PC-3 (cell line): ENCODE data around the gene SRGAP1. TPM values are rescaled to one million over a fixed set of nuclear protein-coding genes. Genes with fewer than 3 reads are reported as not detected.

Experiments
- ATAC-seq: fragments of 200-7000 bp; cut with Tn5 transposase; 2 replicates; pipeline ENCODE4 v1.9.1; 2020; ENCODE audit warnings: mild to moderate bottlenecking, moderate library complexity
- BruUV-seq: library from RNA; stranded (reverse); fragments of 400-500 nt; replicated peaks from 2 replicates; lab custom pipeline; 2021; lab: Mats Ljungman, UMichigan
- CTCF ChIA-PET: fragments of 300-600 bp; sonication (Branson Sonifier 250); formaldehyde crosslinking; loops from one replicate; lab custom pipeline; 2022; ENCODE audit warnings: antibody characterized with exemption; lab: Charles Lee
- POLR2A ChIA-PET: fragments of 300-600 bp; sonication (Branson Sonifier 250); formaldehyde crosslinking; loops from one replicate; lab custom pipeline; 2022; ENCODE audit warnings: antibody characterized with exemption; ENCODE audit not compliant: unreplicated experiment; lab: Charles Lee
- DNase-seq: peaks from one replicate; pipeline ENCODE4 v3.0.0-alpha.2; 2015
- H2AFZ ChIP-seq: fragments of 300-600 bp; sonication (generic); 2 replicates; pipeline ENCODE4 v1.6.0; 2016; ENCODE audit warnings: antibody characterized with exemption, low read length
- H3F3A ChIP-seq: fragments of 300-600 bp; sonication (generic); one replicate; pipeline ENCODE4 v1.6.0; 2017; ENCODE audit warnings: antibody characterized with exemption, low read length, control low read depth, mild to moderate bottlenecking; ENCODE audit not compliant: unreplicated experiment
- H3K27ac ChIP-seq: fragments of 300-600 bp; sonication (generic); 2 replicates; pipeline ENCODE4 v1.5.1; 2016; ENCODE audit warnings: mild to moderate bottlenecking, low read length
- H3K27me3 ChIP-seq: fragments of 300-600 bp; sonication (generic); 2 replicates; pipeline ENCODE4 v1.6.1; 2016; ENCODE audit warnings: low read length, mixed read lengths
- H3K36me3 ChIP-seq: fragments of 300-600 bp; sonication (generic); 2 replicates; pipeline ENCODE4 v1.6.1; 2016; ENCODE audit warnings: low read depth, mixed run types, low read length, mixed read lengths
- H3K4me1 ChIP-seq: fragments of 300-600 bp; sonication (generic); 2 replicates; pipeline ENCODE4 v1.5.1; 2016; ENCODE audit warnings: low read length; ENCODE audit not compliant: insufficient read depth
- H3K4me2 ChIP-seq: fragments of 300-600 bp; sonication (generic); 2 replicates; pipeline ENCODE4 v1.6.0; 2016; ENCODE audit warnings: low read length
- H3K4me3 ChIP-seq: fragments of 300-600 bp; sonication (generic); 2 replicates; pipeline ENCODE4 v1.5.1; 2016; ENCODE audit warnings: mild to moderate bottlenecking, low read length, mixed read lengths
- H3K79me2 ChIP-seq: fragments of 300-600 bp; sonication (generic); 2 replicates; pipeline ENCODE4 v1.6.1; 2017; ENCODE audit warnings: low read length, mixed read lengths
- H3K9ac ChIP-seq: fragments of 300-600 bp; sonication (generic); 2 replicates; pipeline ENCODE4 v1.6.0; 2016; ENCODE audit warnings: mild to moderate bottlenecking, low read length
- H3K9me2 ChIP-seq: fragments of 300-600 bp; sonication (generic); replicated peaks from 2 replicates; pipeline ENCODE4 v1.6.1; 2016; ENCODE audit warnings: mixed run types, low read length, mixed read lengths
- H3K9me3 ChIP-seq: fragments of 300-600 bp; sonication (generic); 2 replicates; pipeline ENCODE4 v1.6.1; 2016; ENCODE audit warnings: low read length, mixed read lengths
- H4K20me1 ChIP-seq: fragments of 300-600 bp; sonication (generic); 2 replicates; pipeline ENCODE4 v1.6.1; 2016; ENCODE audit warnings: low read length, mixed read lengths
- EZH2 ChIP-seq: fragments of 300-600 bp; sonication (generic); IDR thresholded peaks from one replicate; pipeline ENCODE4 v1.6.1; 2017; ENCODE audit warnings: antibody characterized with exemption, mild to moderate bottlenecking, low read length; ENCODE audit not compliant: unreplicated experiment
- EZH2phosphoT487 ChIP-seq: fragments of 300-600 bp; sonication (generic); IDR thresholded peaks from 2 replicates; pipeline ENCODE4 v1.6.1; 2018; ENCODE audit warnings: mild to moderate bottlenecking, antibody characterized with exemption, low read length, borderline replicate concordance
- intact Hi-C: fragments of 100-400 bp; cut with micrococcal nuclease; formaldehyde crosslinking; loops from 2 replicates; pipeline ENCODE4 v1.9.0; 2023
- total RNA-seq: library from RNA; depleted of rRNA; stranded (reverse); fragments of >200 nt; gene quantifications from 2 replicates; pipeline ENCODE4 v1.2.3, GENCODE V29; 2014
- TF ChIP-seq, protein P1 (sequence below): fragments of 300-600 bp; sonication (generic); conservative IDR thresholded peaks from 2 replicates; pipeline ENCODE4 v1.5.1; 2017; ENCODE audit warnings: antibody characterized with exemption, low read depth, mild to moderate bottlenecking, low read length

Gene SRGAP1
- total RNA-seq, 1 experiment from 2014 or later = 11.0 TPM

GRCh38 chr12:64042911-64043310, 198.4 kb downstream of the SRGAP1 start:
- TF ChIP-seq EZH2phosphoT487 = no peak
- TF ChIP-seq EZH2 = no peak
- TF ChIP-seq, protein P1, sequence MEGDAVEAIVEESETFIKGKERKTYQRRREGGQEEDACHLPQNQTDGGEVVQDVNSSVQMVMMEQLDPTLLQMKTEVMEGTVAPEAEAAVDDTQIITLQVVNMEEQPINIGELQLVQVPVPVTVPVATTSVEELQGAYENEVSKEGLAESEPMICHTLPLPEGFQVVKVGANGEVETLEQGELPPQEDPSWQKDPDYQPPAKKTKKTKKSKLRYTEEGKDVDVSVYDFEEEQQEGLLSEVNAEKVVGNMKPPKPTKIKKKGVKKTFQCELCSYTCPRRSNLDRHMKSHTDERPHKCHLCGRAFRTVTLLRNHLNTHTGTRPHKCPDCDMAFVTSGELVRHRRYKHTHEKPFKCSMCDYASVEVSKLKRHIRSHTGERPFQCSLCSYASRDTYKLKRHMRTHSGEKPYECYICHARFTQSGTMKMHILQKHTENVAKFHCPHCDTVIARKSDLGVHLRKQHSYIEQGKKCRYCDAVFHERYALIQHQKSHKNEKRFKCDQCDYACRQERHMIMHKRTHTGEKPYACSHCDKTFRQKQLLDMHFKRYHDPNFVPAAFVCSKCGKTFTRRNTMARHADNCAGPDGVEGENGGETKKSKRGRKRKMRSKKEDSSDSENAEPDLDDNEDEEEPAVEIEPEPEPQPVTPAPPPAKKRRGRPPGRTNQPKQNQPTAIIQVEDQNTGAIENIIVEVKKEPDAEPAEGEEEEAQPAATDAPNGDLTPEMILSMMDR = no peak
- H3K27ac ChIP-seq = no peak overlapping the region
- no peaks in the 10 kb centered on the region for H3K79me2 ChIP-seq

DNA sequence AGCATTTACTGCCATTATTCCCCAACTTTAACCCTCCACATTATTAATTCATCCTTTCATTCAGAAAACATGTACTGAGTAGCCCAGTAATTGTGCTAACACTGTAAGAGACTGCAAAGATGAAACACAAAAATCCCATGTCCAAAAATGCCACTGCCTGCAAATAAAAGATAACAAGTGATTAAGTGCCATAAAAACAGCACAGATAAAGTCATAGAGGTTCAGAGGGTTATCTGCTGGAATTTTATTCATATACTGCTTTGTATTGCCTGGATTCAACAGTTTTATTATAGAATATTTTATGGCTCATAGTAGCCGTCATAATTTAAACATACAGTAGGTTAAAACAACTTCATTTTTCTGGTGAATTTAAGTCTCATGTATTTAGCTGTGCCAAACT, 199.7 kb downstream of the SRGAP1 start:
- intact Hi-C loops = no loop called here
- ATAC-seq (no peak), DNase-seq (no peak)
- TF ChIP-seq, protein P1 = no peak
- TF ChIP-seq EZH2 (no peak), EZH2phosphoT487 (no peak)
- H4K20me1 ChIP-seq = no peaks in the 10 kb centered on the region
- no peak overlapping the region for H3K4me2 ChIP-seq
- no peaks in the 10 kb centered on the region for H3F3A ChIP-seq
- no peaks in the 10 kb centered on the region for H3K79me2 ChIP-seq
- H3K9me2 ChIP-seq = no peaks in the 10 kb centered on the region
- no peak overlapping the region for H3K9ac ChIP-seq
- H3K36me3 ChIP-seq = peaks cover 20% of the 10 kb centered on the region
- H3K9me3 ChIP-seq = 0 out of 2 replicates have a peak, but pooled peaks cover 1% of the 10 kb centered on the region
- H3K4me1 ChIP-seq = no peaks in the 10 kb centered on the region
- BruUV-seq = no TSS peak
- POLR2A ChIA-PET = no interaction called here
- H3K4me3 ChIP-seq = no peak overlapping the region
- no peak overlapping the region for H3K27ac ChIP-seq
- no peak overlapping the region for H2AFZ ChIP-seq
- H3K27me3 ChIP-seq = no peaks in the 10 kb centered on the region
- CTCF ChIA-PET = interaction anchor here (0.6 kb wide), 1 partner anchor 219 kb away, joined by 3 read pairs; no protein-coding TSS in a partner anchor

More at GRCh38 chr12:64042911-64043310, 198.4 kb downstream of the SRGAP1 start:
- intact Hi-C loops = no loop called here
- Histone ChIP-seq H2AFZ (no peak overlapping the region), H3K4me2 (no peak overlapping the region), H3K9ac (no peak overlapping the region), H4K20me1 (no peaks in the 10 kb centered on the region), H3K4me1 (no peaks in the 10 kb centered on the region), H3K9me3 (no peaks in the 10 kb centered on the region), H3K4me3 (no peak overlapping the region), H3F3A (no peaks in the 10 kb centered on the region), H3K36me3 (peaks cover 8% of the 10 kb centered on the region; the same call in 1 of the 2 replicates), H3K27me3 (no peaks in the 10 kb centered on the region), H3K9me2 (no peaks in the 10 kb centered on the region)
- ChIA-PET POLR2A (no interaction called here), CTCF (no interaction called here)
- BruUV-seq = no TSS peak
- no peak for ATAC-seq
- no peak for DNase-seq

DNA sequence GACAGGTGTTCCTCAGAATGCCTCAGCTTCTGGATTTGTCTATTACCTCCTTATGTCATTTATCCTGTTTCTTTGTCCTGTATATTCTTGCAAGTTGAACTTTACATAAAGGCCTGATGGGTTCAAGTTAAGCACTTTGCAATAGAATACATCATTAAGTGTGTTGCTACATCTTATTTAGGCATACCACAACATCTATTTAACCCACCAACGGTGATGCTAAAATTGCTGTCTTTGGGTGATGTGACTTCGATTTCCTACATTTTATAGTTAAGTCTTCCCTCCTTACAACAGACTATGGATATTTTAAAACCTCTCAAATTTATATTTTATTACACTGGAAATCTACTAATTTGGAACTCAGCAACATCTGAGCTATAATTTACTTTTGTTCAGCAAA, 206.6 kb downstream of the SRGAP1 start:
- H4K20me1 ChIP-seq = no peaks in the 10 kb centered on the region
- ATAC-seq (no peak), DNase-seq (no peak)
- POLR2A ChIA-PET = no interaction called here
- no peak for TF ChIP-seq EZH2
- TF ChIP-seq, protein P1 = no peak
- TF ChIP-seq EZH2phosphoT487 = no peak
- intact Hi-C loops = no loop called here
- no peak overlapping the region for H3K9ac ChIP-seq
- H3F3A ChIP-seq = no peaks in the 10 kb centered on the region
- no peak overlapping the region for H3K27ac ChIP-seq
- no peaks in the 10 kb centered on the region for H3K4me1 ChIP-seq
- 0 out of 2 replicates have a peak, but pooled peaks cover 8% of the 10 kb centered on the region for H3K9me3 ChIP-seq
- no peak overlapping the region for H3K4me2 ChIP-seq
- BruUV-seq = no TSS peak
- H3K36me3 ChIP-seq = peaks cover 36% of the 10 kb centered on the region
- H2AFZ ChIP-seq = no peak overlapping the region
- no peaks in the 10 kb centered on the region for H3K79me2 ChIP-seq
- no peak overlapping the region for H3K4me3 ChIP-seq
- H3K27me3 ChIP-seq = no peaks in the 10 kb centered on the region
- CTCF ChIA-PET = no interaction called here
- H3K9me2 ChIP-seq = no peaks in the 10 kb centered on the region
